ENCODE measurements around the gene DDX49. TPM values are rescaled to one million over a fixed set of nuclear protein-coding genes. Genes with fewer than 3 reads are reported as not detected.

DDX49 gene
- total RNA-seq, 1 experiment from 2014 or later = 47.9 TPM

DNA sequence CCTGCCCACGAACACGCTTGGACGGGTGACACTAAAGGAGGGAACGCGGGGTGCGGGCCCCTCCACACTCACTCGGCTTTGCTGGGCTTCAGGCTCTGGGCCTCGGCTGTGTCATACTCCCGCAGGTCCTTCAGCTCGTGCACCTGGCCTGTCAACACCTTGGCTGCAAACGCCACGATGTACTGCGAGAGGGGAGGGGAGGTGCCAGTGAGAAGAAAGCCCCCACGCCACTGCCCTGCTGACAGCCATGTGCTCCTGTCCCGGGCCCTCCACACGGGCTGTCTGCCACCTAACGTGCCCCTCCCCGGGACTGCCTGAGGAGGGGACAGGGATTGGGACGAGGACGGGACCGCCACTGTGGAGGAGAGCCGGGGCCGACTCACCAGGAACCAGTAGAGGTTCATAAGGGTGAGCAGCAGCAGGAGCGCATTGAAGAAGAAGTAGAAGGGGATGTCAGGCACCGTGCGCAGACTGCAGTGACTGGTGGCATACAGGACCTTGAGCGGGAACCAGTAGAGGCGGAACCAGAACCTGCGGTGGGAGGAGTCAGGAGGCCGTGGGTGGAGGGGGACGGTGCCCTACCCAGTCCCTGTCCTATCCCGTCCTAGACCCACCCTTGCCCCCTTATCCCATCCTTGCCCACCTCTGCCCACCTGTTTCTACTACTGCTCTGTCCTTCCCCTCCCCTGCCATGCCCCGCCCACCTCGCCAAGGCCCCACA lies 40.5 kb upstream of the DDX49 start:
- TF ChIP-seq, protein P1, sequence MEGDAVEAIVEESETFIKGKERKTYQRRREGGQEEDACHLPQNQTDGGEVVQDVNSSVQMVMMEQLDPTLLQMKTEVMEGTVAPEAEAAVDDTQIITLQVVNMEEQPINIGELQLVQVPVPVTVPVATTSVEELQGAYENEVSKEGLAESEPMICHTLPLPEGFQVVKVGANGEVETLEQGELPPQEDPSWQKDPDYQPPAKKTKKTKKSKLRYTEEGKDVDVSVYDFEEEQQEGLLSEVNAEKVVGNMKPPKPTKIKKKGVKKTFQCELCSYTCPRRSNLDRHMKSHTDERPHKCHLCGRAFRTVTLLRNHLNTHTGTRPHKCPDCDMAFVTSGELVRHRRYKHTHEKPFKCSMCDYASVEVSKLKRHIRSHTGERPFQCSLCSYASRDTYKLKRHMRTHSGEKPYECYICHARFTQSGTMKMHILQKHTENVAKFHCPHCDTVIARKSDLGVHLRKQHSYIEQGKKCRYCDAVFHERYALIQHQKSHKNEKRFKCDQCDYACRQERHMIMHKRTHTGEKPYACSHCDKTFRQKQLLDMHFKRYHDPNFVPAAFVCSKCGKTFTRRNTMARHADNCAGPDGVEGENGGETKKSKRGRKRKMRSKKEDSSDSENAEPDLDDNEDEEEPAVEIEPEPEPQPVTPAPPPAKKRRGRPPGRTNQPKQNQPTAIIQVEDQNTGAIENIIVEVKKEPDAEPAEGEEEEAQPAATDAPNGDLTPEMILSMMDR (IDR thresholded peaks at IDR 0.05) = no peak
- TF ChIP-seq, protein P2, sequence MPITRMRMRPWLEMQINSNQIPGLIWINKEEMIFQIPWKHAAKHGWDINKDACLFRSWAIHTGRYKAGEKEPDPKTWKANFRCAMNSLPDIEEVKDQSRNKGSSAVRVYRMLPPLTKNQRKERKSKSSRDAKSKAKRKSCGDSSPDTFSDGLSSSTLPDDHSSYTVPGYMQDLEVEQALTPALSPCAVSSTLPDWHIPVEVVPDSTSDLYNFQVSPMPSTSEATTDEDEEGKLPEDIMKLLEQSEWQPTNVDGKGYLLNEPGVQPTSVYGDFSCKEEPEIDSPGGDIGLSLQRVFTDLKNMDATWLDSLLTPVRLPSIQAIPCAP (CRISPR knock-in tag; IDR thresholded peaks at IDR 0.05) = no peak
- TF ChIP-seq, protein P3, sequence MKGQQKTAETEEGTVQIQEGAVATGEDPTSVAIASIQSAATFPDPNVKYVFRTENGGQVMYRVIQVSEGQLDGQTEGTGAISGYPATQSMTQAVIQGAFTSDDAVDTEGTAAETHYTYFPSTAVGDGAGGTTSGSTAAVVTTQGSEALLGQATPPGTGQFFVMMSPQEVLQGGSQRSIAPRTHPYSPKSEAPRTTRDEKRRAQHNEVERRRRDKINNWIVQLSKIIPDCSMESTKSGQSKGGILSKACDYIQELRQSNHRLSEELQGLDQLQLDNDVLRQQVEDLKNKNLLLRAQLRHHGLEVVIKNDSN (CRISPR knock-in tag; IDR thresholded peaks at IDR 0.05) = no peak
- no peak for TF ChIP-seq IRF2 (CRISPR knock-in tag; IDR thresholded peaks at IDR 0.05; ENCODE audit: borderline replicate concordance, low read depth)
- TF ChIP-seq, protein P4, sequence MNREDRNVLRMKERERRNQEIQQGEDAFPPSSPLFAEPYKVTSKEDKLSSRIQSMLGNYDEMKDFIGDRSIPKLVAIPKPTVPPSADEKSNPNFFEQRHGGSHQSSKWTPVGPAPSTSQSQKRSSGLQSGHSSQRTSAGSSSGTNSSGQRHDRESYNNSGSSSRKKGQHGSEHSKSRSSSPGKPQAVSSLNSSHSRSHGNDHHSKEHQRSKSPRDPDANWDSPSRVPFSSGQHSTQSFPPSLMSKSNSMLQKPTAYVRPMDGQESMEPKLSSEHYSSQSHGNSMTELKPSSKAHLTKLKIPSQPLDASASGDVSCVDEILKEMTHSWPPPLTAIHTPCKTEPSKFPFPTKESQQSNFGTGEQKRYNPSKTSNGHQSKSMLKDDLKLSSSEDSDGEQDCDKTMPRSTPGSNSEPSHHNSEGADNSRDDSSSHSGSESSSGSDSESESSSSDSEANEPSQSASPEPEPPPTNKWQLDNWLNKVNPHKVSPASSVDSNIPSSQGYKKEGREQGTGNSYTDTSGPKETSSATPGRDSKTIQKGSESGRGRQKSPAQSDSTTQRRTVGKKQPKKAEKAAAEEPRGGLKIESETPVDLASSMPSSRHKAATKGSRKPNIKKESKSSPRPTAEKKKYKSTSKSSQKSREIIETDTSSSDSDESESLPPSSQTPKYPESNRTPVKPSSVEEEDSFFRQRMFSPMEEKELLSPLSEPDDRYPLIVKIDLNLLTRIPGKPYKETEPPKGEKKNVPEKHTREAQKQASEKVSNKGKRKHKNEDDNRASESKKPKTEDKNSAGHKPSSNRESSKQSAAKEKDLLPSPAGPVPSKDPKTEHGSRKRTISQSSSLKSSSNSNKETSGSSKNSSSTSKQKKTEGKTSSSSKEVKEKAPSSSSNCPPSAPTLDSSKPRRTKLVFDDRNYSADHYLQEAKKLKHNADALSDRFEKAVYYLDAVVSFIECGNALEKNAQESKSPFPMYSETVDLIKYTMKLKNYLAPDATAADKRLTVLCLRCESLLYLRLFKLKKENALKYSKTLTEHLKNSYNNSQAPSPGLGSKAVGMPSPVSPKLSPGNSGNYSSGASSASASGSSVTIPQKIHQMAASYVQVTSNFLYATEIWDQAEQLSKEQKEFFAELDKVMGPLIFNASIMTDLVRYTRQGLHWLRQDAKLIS (CRISPR knock-in tag; IDR thresholded peaks at IDR 0.05; ENCODE audit: borderline replicate concordance) = no peak
- TF ChIP-seq, protein P5, sequence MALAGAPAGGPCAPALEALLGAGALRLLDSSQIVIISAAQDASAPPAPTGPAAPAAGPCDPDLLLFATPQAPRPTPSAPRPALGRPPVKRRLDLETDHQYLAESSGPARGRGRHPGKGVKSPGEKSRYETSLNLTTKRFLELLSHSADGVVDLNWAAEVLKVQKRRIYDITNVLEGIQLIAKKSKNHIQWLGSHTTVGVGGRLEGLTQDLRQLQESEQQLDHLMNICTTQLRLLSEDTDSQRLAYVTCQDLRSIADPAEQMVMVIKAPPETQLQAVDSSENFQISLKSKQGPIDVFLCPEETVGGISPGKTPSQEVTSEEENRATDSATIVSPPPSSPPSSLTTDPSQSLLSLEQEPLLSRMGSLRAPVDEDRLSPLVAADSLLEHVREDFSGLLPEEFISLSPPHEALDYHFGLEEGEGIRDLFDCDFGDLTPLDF (CRISPR knock-in tag; IDR thresholded peaks at IDR 0.05) = no peak
- Mint-ChIP-seq H3K36me3 (peaks cover 37% of the 10 kb centered on the region), H3K27me3 (ENCODE audit: low read depth) (peaks cover 4% of the 10 kb centered on the region), H3K4me3 (no peak overlapping the region), H3K9me3 (peaks cover 5% of the 10 kb centered on the region), H3K4me1 (no peaks in the 10 kb centered on the region), H3K27ac (no peak overlapping the region)
- ATAC-seq (peak; percentile 52), DNase-seq (ENCODE audit: low spot score) (peak; percentile 60)
- CTCF ChIA-PET = interaction anchor here (0.5 to 1.9 kb wide), 8 partner anchors 12 to 308 kb away, joined by 3 to 12 read pairs (median 4); no protein-coding TSS in a partner anchor
- POLR2A ChIA-PET = interaction anchor here (1.2 kb wide), 1 partner anchor 40 kb away, joined by 4 read pairs; the partner anchor contains the start of genes COPE and DDX49

DNA sequence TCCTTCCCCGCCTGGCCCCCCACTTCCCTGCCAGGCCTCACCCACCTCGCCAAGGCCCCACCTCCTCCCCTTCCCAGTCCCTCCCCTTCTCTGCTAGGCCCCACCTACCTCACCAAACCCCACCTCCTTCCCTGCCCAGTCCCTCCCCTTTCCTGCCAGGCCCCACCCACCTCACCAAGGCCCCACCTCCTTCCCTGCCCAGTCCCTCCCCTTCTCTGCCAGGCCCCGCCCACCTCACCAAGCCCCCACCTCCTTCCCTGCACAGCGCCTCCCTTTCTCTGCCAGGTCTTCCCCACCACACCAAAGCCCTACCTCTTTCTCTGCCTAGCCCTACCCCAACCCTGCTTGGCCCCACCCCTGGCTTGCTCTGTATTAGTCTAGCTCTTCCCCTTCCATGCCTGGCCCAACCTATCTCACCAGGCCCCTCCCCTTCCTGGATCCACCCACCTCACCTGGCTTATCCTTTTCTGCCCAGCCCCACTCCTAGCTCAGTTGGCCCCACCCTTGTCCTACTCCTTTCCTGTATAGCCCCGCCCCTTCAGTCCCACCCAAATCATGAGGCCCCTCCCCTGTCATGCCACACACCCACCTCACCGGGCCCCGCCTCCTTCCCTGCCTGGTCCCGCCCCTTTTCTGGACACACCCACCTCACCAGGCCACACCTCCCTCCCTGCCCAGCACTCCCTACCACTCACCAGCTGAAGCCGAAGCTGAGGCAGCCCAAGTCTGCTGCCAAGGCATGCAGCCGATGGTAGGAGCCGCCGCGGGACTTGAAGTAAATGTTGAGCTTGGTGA lies 39.7 kb upstream of the DDX49 start:
- DNase-seq (ENCODE audit: low spot score) (peak; percentile 85), ATAC-seq (peak; percentile 81)
- ChIA-PET CTCF (interaction anchor here (0.5 to 1.9 kb wide), 6 partner anchors 13 to 108 kb away, joined by 3 to 12 read pairs (median 6); no protein-coding TSS in a partner anchor), POLR2A (interaction anchor here (1.2 kb wide), 1 partner anchor 39 kb away, joined by 4 read pairs; the partner anchor contains the start of genes COPE and DDX49)
- Mint-ChIP-seq H3K9me3 (peaks cover 5% of the 10 kb centered on the region), H3K27me3 (ENCODE audit: low read depth) (no peaks in the 10 kb centered on the region), H3K36me3 (peaks cover 37% of the 10 kb centered on the region), H3K4me3 (no peak overlapping the region), H3K27ac (no peak overlapping the region), H3K4me1 (no peaks in the 10 kb centered on the region)
- no peak for TF ChIP-seq ZNF232 (CRISPR knock-in tag; IDR thresholded peaks at IDR 0.05)
- no peak for TF ChIP-seq MYBL2 (CRISPR knock-in tag; IDR thresholded peaks at IDR 0.05)
- TF ChIP-seq, protein P3 (CRISPR knock-in tag; IDR thresholded peaks at IDR 0.05) = no peak
- TF ChIP-seq EMX1 (CRISPR knock-in tag; IDR thresholded peaks at IDR 0.05) = no peak
- no peak for TF ChIP-seq NFATC4 (CRISPR knock-in tag; IDR thresholded peaks at IDR 0.05)
- TF ChIP-seq CBFB (CRISPR knock-in tag; IDR thresholded peaks at IDR 0.05; ENCODE audit: low read depth) = no peak
- TF ChIP-seq ZNF317 (CRISPR knock-in tag; IDR thresholded peaks at IDR 0.05; ENCODE audit: borderline replicate concordance, low read depth) = no peak
- no peak for TF ChIP-seq ELF4 (CRISPR knock-in tag; IDR thresholded peaks at IDR 0.05; ENCODE audit: low read depth)
- TF ChIP-seq TEAD1 (CRISPR knock-in tag; IDR thresholded peaks at IDR 0.05) = no peak

Data from WTC11 (cell line).